ENCODE data around the gene GNAO1.

DNA sequence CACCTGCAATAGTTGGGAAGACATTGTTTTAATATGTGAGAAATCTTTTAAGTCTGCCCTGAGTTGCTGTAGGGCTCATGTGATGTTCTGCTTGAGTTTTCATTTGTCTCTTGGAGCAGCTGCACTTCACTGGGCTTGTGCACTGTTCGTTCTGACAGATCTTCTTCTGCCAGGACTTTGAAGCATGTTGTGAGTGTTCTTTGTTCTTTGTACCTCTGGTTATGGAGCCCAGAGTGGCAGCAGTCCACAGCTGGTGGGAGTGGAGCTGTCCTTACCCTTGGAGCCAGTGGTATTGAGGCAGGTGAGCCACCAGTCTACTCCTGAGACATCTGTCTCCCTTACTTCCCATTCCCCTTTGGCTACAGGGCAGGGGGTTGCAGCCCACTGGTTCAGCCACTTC, 64.6 kb downstream of the GNAO1 start:
- TF ChIP-seq, protein P1, sequence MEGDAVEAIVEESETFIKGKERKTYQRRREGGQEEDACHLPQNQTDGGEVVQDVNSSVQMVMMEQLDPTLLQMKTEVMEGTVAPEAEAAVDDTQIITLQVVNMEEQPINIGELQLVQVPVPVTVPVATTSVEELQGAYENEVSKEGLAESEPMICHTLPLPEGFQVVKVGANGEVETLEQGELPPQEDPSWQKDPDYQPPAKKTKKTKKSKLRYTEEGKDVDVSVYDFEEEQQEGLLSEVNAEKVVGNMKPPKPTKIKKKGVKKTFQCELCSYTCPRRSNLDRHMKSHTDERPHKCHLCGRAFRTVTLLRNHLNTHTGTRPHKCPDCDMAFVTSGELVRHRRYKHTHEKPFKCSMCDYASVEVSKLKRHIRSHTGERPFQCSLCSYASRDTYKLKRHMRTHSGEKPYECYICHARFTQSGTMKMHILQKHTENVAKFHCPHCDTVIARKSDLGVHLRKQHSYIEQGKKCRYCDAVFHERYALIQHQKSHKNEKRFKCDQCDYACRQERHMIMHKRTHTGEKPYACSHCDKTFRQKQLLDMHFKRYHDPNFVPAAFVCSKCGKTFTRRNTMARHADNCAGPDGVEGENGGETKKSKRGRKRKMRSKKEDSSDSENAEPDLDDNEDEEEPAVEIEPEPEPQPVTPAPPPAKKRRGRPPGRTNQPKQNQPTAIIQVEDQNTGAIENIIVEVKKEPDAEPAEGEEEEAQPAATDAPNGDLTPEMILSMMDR (IDR thresholded peaks at IDR 0.05): no peak
- TF ChIP-seq POLR2AphosphoS5 (IDR thresholded peaks at IDR 0.05): no peak
